Measurements from ENCODE around the gene ARF1.

DNA sequence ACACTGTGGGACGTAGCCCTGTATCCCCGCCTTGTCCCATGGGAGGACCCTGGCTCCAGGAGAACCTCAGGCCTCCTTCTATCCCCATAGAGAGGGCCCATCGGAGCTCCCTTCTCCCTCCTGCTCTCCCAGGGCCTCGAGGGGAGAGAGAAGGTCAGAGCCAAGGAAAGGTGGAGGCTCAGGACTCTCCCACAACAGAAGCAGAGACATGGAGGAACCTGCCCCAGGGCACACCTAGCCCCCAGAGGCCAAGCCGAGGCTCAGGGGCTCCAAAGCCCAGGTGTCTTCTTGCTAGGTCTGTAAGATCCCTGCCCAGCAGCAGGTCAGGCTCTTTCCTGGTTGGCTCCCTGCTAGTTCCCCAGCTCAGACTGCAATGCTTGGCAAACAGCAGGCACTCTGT lies 34.4 kb upstream of the ARF1 start:
- no peak for TF ChIP-seq POLR2AphosphoS5 (IDR thresholded peaks at IDR 0.05; ENCODE audit: borderline replicate concordance, low read depth, low read length)
- TF ChIP-seq EZH2 (IDR thresholded peaks at IDR 0.05) = no peak
- TF ChIP-seq FOXP2 (optimal IDR thresholded peaks at IDR 0.05; ENCODE audit: control extremely low read depth, extremely low read length, insufficient read depth) = no peak
